ENCODE data around the gene NEUROD6. TPM values are rescaled to one million over a fixed set of nuclear protein-coding genes. Genes with fewer than 3 reads are reported as not detected.

Gene NEUROD6
- total RNA-seq, 1 donor from 2014 or later = not detected

GRCh38 chr7:31310321-31310935, 30.1 kb downstream of the NEUROD6 start:
- intact Hi-C loops (cut with DNase I) = no loop called here
- Histone ChIP-seq H3K36me3 (no peaks in the 10 kb centered on the region), H3K4me3 (no peak overlapping the region), H3K27me3 (no peaks in the 10 kb centered on the region), H3K27ac (no peak overlapping the region), H3K9me3 (no peaks in the 10 kb centered on the region), H3K4me1 (no peaks in the 10 kb centered on the region)
- no peak for TF ChIP-seq CTCF (IDR thresholded peaks at IDR 0.05)
- DNase-seq (ENCODE audit: low spot score in 2 of 2) = no peak

GRCh38 chr7:31309407-31309806, 31.1 kb downstream of the NEUROD6 start:
- intact Hi-C loops (cut with DNase I) = no loop called here
- Histone ChIP-seq H3K27me3 (no peaks in the 10 kb centered on the region), H3K9me3 (no peaks in the 10 kb centered on the region), H3K36me3 (no peaks in the 10 kb centered on the region), H3K4me1 (no peaks in the 10 kb centered on the region), H3K4me3 (no peak overlapping the region), H3K27ac (no peak overlapping the region)
- no peak for TF ChIP-seq CTCF (IDR thresholded peaks at IDR 0.05)
- DNase-seq (ENCODE audit: low spot score in 2 of 2) = no peak

- intact Hi-C loops (cut with DNase I) = no loop called here
- no peak for DNase-seq (ENCODE audit: low spot score in 2 of 2)
- H3K4me1 ChIP-seq = no peaks in the 10 kb centered on the region
Measured at GRCh38 chr7:31308652-31309051, 31.9 kb downstream of the NEUROD6 start.

GRCh38 chr7:31307972-31308371, 32.6 kb downstream of the NEUROD6 start:
- Histone ChIP-seq H3K36me3 (no peaks in the 10 kb centered on the region), H3K27me3 (no peaks in the 10 kb centered on the region), H3K9me3 (no peaks in the 10 kb centered on the region), H3K4me1 (no peaks in the 10 kb centered on the region), H3K4me3 (no peak overlapping the region), H3K27ac (no peak overlapping the region)
- TF ChIP-seq CTCF (IDR thresholded peaks at IDR 0.05) = no peak
- intact Hi-C loops (cut with DNase I) = no loop called here
- DNase-seq (ENCODE audit: low spot score in 2 of 2) = no peak

More at GRCh38 chr7:31308652-31309051, 31.9 kb downstream of the NEUROD6 start:
- no peak for TF ChIP-seq CTCF (IDR thresholded peaks at IDR 0.05)
- Histone ChIP-seq H3K36me3 (no peaks in the 10 kb centered on the region), H3K9me3 (no peaks in the 10 kb centered on the region), H3K27me3 (no peaks in the 10 kb centered on the region), H3K27ac (no peak overlapping the region), H3K4me3 (no peak overlapping the region)

- TF ChIP-seq CTCF (IDR thresholded peaks at IDR 0.05) = no peak
- no peak for DNase-seq (ENCODE audit: low spot score in 2 of 2)
- Histone ChIP-seq H3K27ac (no peak overlapping the region), H3K4me1 (no peaks in the 10 kb centered on the region), H3K9me3 (no peaks in the 10 kb centered on the region), H3K4me3 (no peak overlapping the region), H3K27me3 (no peaks in the 10 kb centered on the region), H3K36me3 (no peaks in the 10 kb centered on the region)
- intact Hi-C loops (cut with DNase I) = no loop called here
Measured at GRCh38 chr7:31305260-31305659, 35.3 kb downstream of the NEUROD6 start.

GRCh38 chr7:31304446-31304845, 36.1 kb downstream of the NEUROD6 start:
- no peak for DNase-seq (ENCODE audit: low spot score in 2 of 2)
- TF ChIP-seq CTCF (IDR thresholded peaks at IDR 0.05) = no peak
- H3K27ac ChIP-seq = no peak overlapping the region
- no peak overlapping the region for H3K4me3 ChIP-seq
- no peaks in the 10 kb centered on the region for H3K36me3 ChIP-seq
- no peaks in the 10 kb centered on the region for H3K4me1 ChIP-seq
- no peaks in the 10 kb centered on the region for H3K9me3 ChIP-seq
- H3K27me3 ChIP-seq = no peaks in the 10 kb centered on the region
- intact Hi-C loops (cut with DNase I) = no loop called here
